NCI-H82 treated with DMSO at 0.1 percent for 48 hours (cell line): ENCODE results near the gene SIL1.
"Not testable (repeated sequence)": the region's sequence is repeated elsewhere in the genome, so short reads cannot be mapped to it uniquely, and the experiment has no call there.

Source experiments
- DNase-seq: peaks from one replicate; lab custom pipeline; 2025; ENCODE audit not compliant: unreplicated experiment; lab: John Stamatoyannopoulos, UW

Gene SIL1

GRCh38 chr5:139113892-139114291 lies 84.3 kb downstream of the SIL1 start:
- DNase-seq: no peak

GRCh38 chr5:139112362-139112761 lies 85.8 kb downstream of the SIL1 start:
- not testable (repeated sequence) for DNase-seq

GRCh38 chr5:139110526-139111168 lies 87.5 kb downstream of the SIL1 start:
- no peak for DNase-seq

GRCh38 chr5:139108063-139108824 lies 89.9 kb downstream of the SIL1 start:
- no peak for DNase-seq

GRCh38 chr5:139105621-139106071 lies 92.5 kb downstream of the SIL1 start:
- peak; percentile 85 for DNase-seq

- DNase-seq: peak; percentile 37
Measured at GRCh38 chr5:139104577-139105276, 93.4 kb downstream of the SIL1 start.

- DNase-seq: no peak
Measured at GRCh38 chr5:139103762-139104161, 94.4 kb downstream of the SIL1 start.

GRCh38 chr5:139100825-139101224 lies 97.3 kb downstream of the SIL1 start:
- no peak for DNase-seq

GRCh38 chr5:139094154-139095131 lies 103.7 kb downstream of the SIL1 start:
- DNase-seq: no peak

- no peak for DNase-seq
Measured at GRCh38 chr5:139092741-139093343, 105.3 kb downstream of the SIL1 start.

- DNase-seq: no peak
Measured at GRCh38 chr5:139091439-139092156, 106.6 kb downstream of the SIL1 start.

- DNase-seq: no peak
Measured at GRCh38 chr5:139090581-139090980, 107.6 kb downstream of the SIL1 start.

- no peak for DNase-seq
Measured at GRCh38 chr5:139088024-139088423, 110.1 kb downstream of the SIL1 start.

- no peak for DNase-seq
Measured at GRCh38 chr5:139082813-139083498, 115.2 kb downstream of the SIL1 start.

GRCh38 chr5:139079991-139080610 lies 118.1 kb downstream of the SIL1 start:
- DNase-seq: no peak

- no peak for DNase-seq
Measured at GRCh38 chr5:139079225-139079990, 118.8 kb downstream of the SIL1 start.

- DNase-seq: no peak
Measured at GRCh38 chr5:139078345-139078744, 119.8 kb downstream of the SIL1 start.

GRCh38 chr5:139077899-139078298 lies 120.3 kb downstream of the SIL1 start:
- DNase-seq: no peak
